ENCODE results near the gene LTBP4.

The LTBP4 gene

GRCh38 chr19:40617961-40618360, 16.8 kb downstream of the LTBP4 start:
- Histone ChIP-seq H4K91ac (ENCODE audit: low read length) (no peak overlapping the region), H3K18ac (ENCODE audit: low read depth in 1 of 2, low read length in 2 of 2) (no peak overlapping the region), H4K8ac (ENCODE audit: low read length) (no peak overlapping the region), H3K4me3 (ENCODE audit: insufficient read depth in 1 of 2, low read depth in 1 of 2, low read length in 2 of 2) (no peak overlapping the region), H3K14ac (ENCODE audit: low read length in 2 of 2) (no peak overlapping the region), H3K79me1 (replicated peaks; ENCODE audit: low read length, poor library complexity, severe bottlenecking) (peaks cover 5% of the 10 kb centered on the region), H3K36me3 (ENCODE audit: control insufficient read depth in 1 of 2, insufficient read depth in 2 of 2, low read depth in 1 of 2, low read length in 2 of 2) (peaks cover 30 to 32% of the 10 kb centered on the region in 2 experiments), H2BK120ac (ENCODE audit: low read depth, low read length) (no peak overlapping the region), H3K4ac (ENCODE audit: low read depth in 1 of 2, low read length in 2 of 2) (no peak overlapping the region), H2AK5ac (ENCODE audit: low read length, severe bottlenecking) (no peak overlapping the region), H3K9me3 (ENCODE audit: control insufficient read depth, low read length) (no peaks in the 10 kb centered on the region), H3K4me1 (ENCODE audit: control insufficient read depth, insufficient read depth, low read depth, low read length) (peaks cover 13% of the 10 kb centered on the region), H2AFZ (ENCODE audit: low read depth, low read length) (no peak overlapping the region), H2BK5ac (ENCODE audit: low read depth, low read length, poor library complexity, severe bottlenecking) (no peak overlapping the region), H3K23ac (ENCODE audit: low read length in 2 of 2) (no peak overlapping the region), H3K9ac (ENCODE audit: low read length) (no peak overlapping the region), H3K4me2 (ENCODE audit: low read length, poor library complexity, severe bottlenecking) (no peak overlapping the region), H2BK12ac (ENCODE audit: low read length in 2 of 2) (no peak overlapping the region), H2BK15ac (ENCODE audit: low read depth, poor library complexity, severe bottlenecking) (no peak overlapping the region), H3K27ac (ENCODE audit: low read length, poor library complexity, severe bottlenecking) (no peak overlapping the region), H3K27me3 (ENCODE audit: control insufficient read depth in 1 of 2, insufficient read depth in 1 of 2, low read length in 2 of 2) (no peaks in the 10 kb centered on the region)
- no peak for DNase-seq
- 100% methylated on average over 1 of the region's 4 CpGs for WGBS

- Histone ChIP-seq H2BK120ac (ENCODE audit: low read depth, low read length) (no peak overlapping the region), H3K36me3 (ENCODE audit: control insufficient read depth in 1 of 2, insufficient read depth in 2 of 2, low read depth in 1 of 2, low read length in 2 of 2) (peaks cover 30 to 32% of the 10 kb centered on the region in 2 experiments), H3K14ac (ENCODE audit: low read length in 2 of 2) (no peak overlapping the region), H2BK12ac (ENCODE audit: low read length in 2 of 2) (no peak overlapping the region), H3K27me3 (ENCODE audit: control insufficient read depth in 1 of 2, insufficient read depth in 1 of 2, low read length in 2 of 2) (no peaks in the 10 kb centered on the region), H2BK15ac (ENCODE audit: low read depth, poor library complexity, severe bottlenecking) (no peak overlapping the region), H3K4ac (ENCODE audit: low read depth in 1 of 2, low read length in 2 of 2) (no peak overlapping the region), H3K18ac (ENCODE audit: low read depth in 1 of 2, low read length in 2 of 2) (no peak overlapping the region), H3K9me3 (ENCODE audit: control insufficient read depth, low read length) (no peaks in the 10 kb centered on the region), H3K4me1 (ENCODE audit: control insufficient read depth, insufficient read depth, low read depth, low read length) (peaks cover 18% of the 10 kb centered on the region), H3K4me3 (ENCODE audit: insufficient read depth in 1 of 2, low read depth in 1 of 2, low read length in 2 of 2) (no peak overlapping the region), H3K79me1 (replicated peaks; ENCODE audit: low read length, poor library complexity, severe bottlenecking) (peaks cover 5% of the 10 kb centered on the region), H4K91ac (ENCODE audit: low read length) (no peak overlapping the region), H2AK5ac (ENCODE audit: low read length, severe bottlenecking) (no peak overlapping the region), H4K8ac (ENCODE audit: low read length) (no peak overlapping the region), H2AFZ (ENCODE audit: low read depth, low read length) (no peak overlapping the region), H3K27ac (ENCODE audit: low read length, poor library complexity, severe bottlenecking) (no peak overlapping the region), H3K9ac (ENCODE audit: low read length) (no peak overlapping the region), H3K4me2 (ENCODE audit: low read length, poor library complexity, severe bottlenecking) (no peak overlapping the region), H2BK5ac (ENCODE audit: low read depth, low read length, poor library complexity, severe bottlenecking) (no peak overlapping the region), H3K23ac (ENCODE audit: low read length in 2 of 2) (no peak overlapping the region)
- no peak for DNase-seq
- 82% methylated on average over 9 of the region's 11 CpGs for WGBS
Observed at GRCh38 chr19:40619333-40620160, 18.4 kb downstream of the LTBP4 start.

- Histone ChIP-seq H3K18ac (ENCODE audit: low read depth in 1 of 2, low read length in 2 of 2) (no peak overlapping the region), H2BK120ac (ENCODE audit: low read depth, low read length) (no peak overlapping the region), H3K4me3 (ENCODE audit: insufficient read depth in 1 of 2, low read depth in 1 of 2, low read length in 2 of 2) (no peak overlapping the region), H3K14ac (ENCODE audit: low read length in 2 of 2) (no peak overlapping the region), H3K23ac (ENCODE audit: low read length in 2 of 2) (no peak overlapping the region), H2AK5ac (ENCODE audit: low read length, severe bottlenecking) (no peak overlapping the region), H2BK5ac (ENCODE audit: low read depth, low read length, poor library complexity, severe bottlenecking) (no peak overlapping the region), H4K8ac (ENCODE audit: low read length) (no peak overlapping the region), H3K27me3 (ENCODE audit: control insufficient read depth in 1 of 2, insufficient read depth in 1 of 2, low read length in 2 of 2) (no peaks in the 10 kb centered on the region), H2AFZ (ENCODE audit: low read depth, low read length) (no peak overlapping the region), H3K4me1 (ENCODE audit: control insufficient read depth, insufficient read depth, low read depth, low read length) (peaks cover 18% of the 10 kb centered on the region), H3K4ac (ENCODE audit: low read depth in 1 of 2, low read length in 2 of 2) (no peak overlapping the region), H2BK12ac (ENCODE audit: low read length in 2 of 2) (no peak overlapping the region), H3K9ac (ENCODE audit: low read length) (no peak overlapping the region), H2BK15ac (ENCODE audit: low read depth, poor library complexity, severe bottlenecking) (no peak overlapping the region), H3K9me3 (ENCODE audit: control insufficient read depth, low read length) (no peaks in the 10 kb centered on the region), H4K91ac (ENCODE audit: low read length) (no peak overlapping the region), H3K4me2 (ENCODE audit: low read length, poor library complexity, severe bottlenecking) (no peak overlapping the region), H3K79me1 (replicated peaks; ENCODE audit: low read length, poor library complexity, severe bottlenecking) (peaks cover 5% of the 10 kb centered on the region), H3K27ac (ENCODE audit: low read length, poor library complexity, severe bottlenecking) (no peak overlapping the region), H3K36me3 (ENCODE audit: control insufficient read depth in 1 of 2, insufficient read depth in 2 of 2, low read depth in 1 of 2, low read length in 2 of 2) (peaks cover 30 to 32% of the 10 kb centered on the region in 2 experiments)
- whole genome bisulfite sequencing, result 90% methylated on average over 6 of the region's 8 CpGs
- DNase-seq, result no peak
Observed at GRCh38 chr19:40620161-40620485, 19.0 kb downstream of the LTBP4 start.

GRCh38 chr19:40621283-40621682, 20.1 kb downstream of the LTBP4 start:
- Histone ChIP-seq H2BK120ac (ENCODE audit: low read depth, low read length) (no peak overlapping the region), H3K27ac (ENCODE audit: low read length, poor library complexity, severe bottlenecking) (no peak overlapping the region), H2BK5ac (ENCODE audit: low read depth, low read length, poor library complexity, severe bottlenecking) (no peak overlapping the region), H4K8ac (ENCODE audit: low read length) (no peak overlapping the region), H2BK15ac (ENCODE audit: low read depth, poor library complexity, severe bottlenecking) (no peak overlapping the region), H3K4me3 (ENCODE audit: insufficient read depth in 1 of 2, low read depth in 1 of 2, low read length in 2 of 2) (no peak overlapping the region), H3K4ac (ENCODE audit: low read depth in 1 of 2, low read length in 2 of 2) (no peak overlapping the region), H3K4me2 (ENCODE audit: low read length, poor library complexity, severe bottlenecking) (no peak overlapping the region), H3K79me1 (replicated peaks; ENCODE audit: low read length, poor library complexity, severe bottlenecking) (peaks cover 5% of the 10 kb centered on the region), H2AK5ac (ENCODE audit: low read length, severe bottlenecking) (no peak overlapping the region), H4K91ac (ENCODE audit: low read length) (no peak overlapping the region), H2BK12ac (ENCODE audit: low read length in 2 of 2) (no peak overlapping the region), H3K23ac (ENCODE audit: low read length in 2 of 2) (no peak overlapping the region), H3K4me1 (ENCODE audit: control insufficient read depth, insufficient read depth, low read depth, low read length) (peaks cover 19% of the 10 kb centered on the region), H3K36me3 (ENCODE audit: control insufficient read depth in 1 of 2, insufficient read depth in 2 of 2, low read depth in 1 of 2, low read length in 2 of 2) (peaks cover 41 to 42% of the 10 kb centered on the region in 2 experiments), H3K27me3 (ENCODE audit: control insufficient read depth in 1 of 2, insufficient read depth in 1 of 2, low read length in 2 of 2) (no peaks in the 10 kb centered on the region), H2AFZ (ENCODE audit: low read depth, low read length) (no peak overlapping the region), H3K14ac (ENCODE audit: low read length in 2 of 2) (no peak overlapping the region), H3K9ac (ENCODE audit: low read length) (no peak overlapping the region), H3K9me3 (ENCODE audit: control insufficient read depth, low read length) (no peaks in the 10 kb centered on the region), H3K18ac (ENCODE audit: low read depth in 1 of 2, low read length in 2 of 2) (no peak overlapping the region)
- 95% methylated on average over 2 of the region's 2 CpGs for WGBS
- no peak for DNase-seq
